Measurements from ENCODE around the gene THG1L.

DNA sequence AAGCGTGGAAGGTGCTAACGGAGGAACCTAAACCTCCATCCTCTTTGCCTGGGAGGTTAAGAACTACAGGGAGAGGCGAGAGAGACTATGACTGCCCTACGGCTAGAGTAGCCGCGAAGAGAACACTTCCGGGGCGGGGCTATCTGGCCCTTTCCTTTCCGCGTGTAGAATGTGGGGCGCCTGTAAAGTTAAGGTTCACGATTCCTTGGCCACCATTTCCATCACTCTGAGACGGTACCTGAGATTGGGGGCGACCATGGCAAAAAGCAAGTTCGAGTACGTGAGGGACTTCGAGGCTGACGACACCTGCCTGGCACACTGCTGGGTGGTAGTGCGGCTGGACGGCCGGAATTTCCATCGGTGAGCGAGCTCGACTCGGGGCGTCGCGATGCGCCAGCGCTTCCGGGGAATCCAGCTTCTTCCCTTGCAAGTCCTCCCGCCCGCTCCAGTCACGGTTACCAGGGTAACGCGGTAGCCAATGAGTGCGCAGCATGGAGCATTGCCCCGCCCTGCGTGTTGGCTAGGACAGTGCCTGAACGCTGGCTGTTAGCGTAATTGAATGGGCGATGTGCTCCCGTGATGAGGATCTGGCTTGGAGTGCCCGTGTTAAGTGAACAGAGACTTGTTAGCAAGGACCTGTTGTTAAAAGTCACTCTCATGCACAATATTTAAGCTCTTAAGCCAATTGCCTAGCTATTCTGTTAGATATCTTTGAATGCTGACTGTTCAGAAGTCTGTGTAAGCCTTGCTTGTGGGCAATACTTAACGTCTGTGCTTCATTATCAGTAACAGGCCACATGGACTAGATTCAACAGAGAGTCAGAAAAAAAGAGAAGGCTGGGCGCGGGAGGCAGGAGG is at the start of gene THG1L:
- no peak for TF ChIP-seq RARB (CRISPR knock-in tag; IDR thresholded peaks at IDR 0.05)
- no peak for TF ChIP-seq CSDC2 (CRISPR knock-in tag; IDR thresholded peaks at IDR 0.05)
- TF ChIP-seq, protein P1, sequence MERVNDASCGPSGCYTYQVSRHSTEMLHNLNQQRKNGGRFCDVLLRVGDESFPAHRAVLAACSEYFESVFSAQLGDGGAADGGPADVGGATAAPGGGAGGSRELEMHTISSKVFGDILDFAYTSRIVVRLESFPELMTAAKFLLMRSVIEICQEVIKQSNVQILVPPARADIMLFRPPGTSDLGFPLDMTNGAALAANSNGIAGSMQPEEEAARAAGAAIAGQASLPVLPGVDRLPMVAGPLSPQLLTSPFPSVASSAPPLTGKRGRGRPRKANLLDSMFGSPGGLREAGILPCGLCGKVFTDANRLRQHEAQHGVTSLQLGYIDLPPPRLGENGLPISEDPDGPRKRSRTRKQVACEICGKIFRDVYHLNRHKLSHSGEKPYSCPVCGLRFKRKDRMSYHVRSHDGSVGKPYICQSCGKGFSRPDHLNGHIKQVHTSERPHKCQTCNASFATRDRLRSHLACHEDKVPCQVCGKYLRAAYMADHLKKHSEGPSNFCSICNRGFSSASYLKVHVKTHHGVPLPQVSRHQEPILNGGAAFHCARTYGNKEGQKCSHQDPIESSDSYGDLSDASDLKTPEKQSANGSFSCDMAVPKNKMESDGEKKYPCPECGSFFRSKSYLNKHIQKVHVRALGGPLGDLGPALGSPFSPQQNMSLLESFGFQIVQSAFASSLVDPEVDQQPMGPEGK (CRISPR knock-in tag; IDR thresholded peaks at IDR 0.05; ENCODE audit: borderline replicate concordance), result no peak
- no peak for TF ChIP-seq PPARA (CRISPR knock-in tag; IDR thresholded peaks at IDR 0.05; ENCODE audit: borderline replicate concordance)
- TF ChIP-seq OSR1 (CRISPR knock-in tag; IDR thresholded peaks at IDR 0.05), result no peak
- TF ChIP-seq CREB5 (CRISPR knock-in tag; IDR thresholded peaks at IDR 0.05; ENCODE audit: low read depth), result no peak
